Activated CD4-positive, alpha-beta T cell treated with anti-CD3 and anti-CD28 coated beads, Interleukin-2, amount 50 U/mL, for 1 hour (primary cell): ENCODE data around the gene NDUFS6.

Experiments
- DNase-seq: peaks from one replicate; pipeline ENCODE4 v3.0.0-alpha.2; 2020

Gene NDUFS6

GRCh38 chr5:1801222-1801966 lies at the start of gene NDUFS6:
TSS of gene NDUFS6 (plus strand) at chr5:1801407. CDS start at chr5:1801418, 11 bp downstream.
- peak; percentile 74 for DNase-seq

GRCh38 chr5:1751864-1752822 lies 49.1 kb upstream of the NDUFS6 start:
- DNase-seq = no peak

- no peak for DNase-seq
These were observed 48.3 kb upstream of the NDUFS6 start for GRCh38 chr5:1752881-1753280.

GRCh38 chr5:1753490-1753889 lies 47.7 kb upstream of the NDUFS6 start:
- DNase-seq = no peak

- DNase-seq = no peak
These were observed 46.5 kb upstream of the NDUFS6 start for GRCh38 chr5:1754531-1755220.

- no peak for DNase-seq
These were observed 45.8 kb upstream of the NDUFS6 start for GRCh38 chr5:1755321-1755949.

- no peak for DNase-seq
These were observed 44.7 kb upstream of the NDUFS6 start for GRCh38 chr5:1756481-1756880.

GRCh38 chr5:1757511-1757910 lies 43.7 kb upstream of the NDUFS6 start:
- no peak for DNase-seq

GRCh38 chr5:1758574-1758973 lies 42.6 kb upstream of the NDUFS6 start:
- no peak for DNase-seq

GRCh38 chr5:1759378-1759970 lies 41.7 kb upstream of the NDUFS6 start:
- no peak for DNase-seq

GRCh38 chr5:1760231-1760630 lies 41.0 kb upstream of the NDUFS6 start:
- DNase-seq = no peak

- no peak for DNase-seq
These were observed 40.4 kb upstream of the NDUFS6 start for GRCh38 chr5:1760656-1761452.

- no peak for DNase-seq
These were observed 39.8 kb upstream of the NDUFS6 start for GRCh38 chr5:1761453-1761755.

GRCh38 chr5:1762121-1762882 lies 38.9 kb upstream of the NDUFS6 start:
- DNase-seq = no peak

- no peak for DNase-seq
These were observed 38.2 kb upstream of the NDUFS6 start for GRCh38 chr5:1762883-1763547.

GRCh38 chr5:1763548-1763911 lies 37.7 kb upstream of the NDUFS6 start:
- DNase-seq = peak; percentile 38

GRCh38 chr5:1763960-1764605 lies 37.1 kb upstream of the NDUFS6 start:
- no peak for DNase-seq

- no peak for DNase-seq
These were observed 36.6 kb upstream of the NDUFS6 start for GRCh38 chr5:1764606-1764960.

GRCh38 chr5:1765141-1765879 lies 35.9 kb upstream of the NDUFS6 start:
- DNase-seq = no peak
